Measurements from ENCODE around the gene PRKAG1. TPM values are rescaled to one million over a fixed set of nuclear protein-coding genes. Genes with fewer than 3 reads are reported as not detected.
A peak's percentile ranks its signal among the peaks of the same experiment; 100 is the strongest.

The PRKAG1 gene
- polyA plus RNA-seq, 1 donor from 2014 or later = 71.0 TPM

DNA sequence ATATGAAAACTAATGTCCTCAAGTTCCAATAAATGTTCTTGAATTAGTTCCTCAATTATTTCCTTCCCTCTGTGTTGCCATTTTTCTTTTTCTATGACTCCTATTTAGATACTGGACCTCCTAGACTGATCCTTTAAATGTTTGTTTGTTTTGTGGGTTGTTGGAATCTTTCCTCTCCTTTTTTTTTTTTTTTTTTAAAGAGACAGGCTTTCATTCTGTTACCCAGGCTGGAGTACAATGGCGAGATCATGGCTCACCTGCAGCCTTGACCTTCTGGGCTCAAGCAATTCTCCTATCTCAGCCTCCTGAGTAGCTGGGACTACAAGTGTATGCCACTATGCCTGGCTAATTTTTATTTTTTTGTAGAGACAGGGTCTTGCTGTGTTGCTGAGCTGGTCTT lies 9.6 kb downstream of the PRKAG1 start:
- Histone ChIP-seq H3K27ac (ENCODE audit: low read length) (no peak overlapping the region), H3K79me2 (replicated peaks; ENCODE audit: insufficient read depth, low read length) (no peaks in the 10 kb centered on the region), H2AFZ (ENCODE audit: low read depth, low read length) (no peak overlapping the region), H3K27me3 (ENCODE audit: insufficient read depth, low read depth, low read length) (no peaks in the 10 kb centered on the region), H3K9ac (ENCODE audit: low read length) (no peak overlapping the region), H3F3A (ENCODE audit: insufficient read depth, low read length, poor library complexity, severe bottlenecking) (no peaks in the 10 kb centered on the region), H3K9me3 (ENCODE audit: low read length) (no peaks in the 10 kb centered on the region), H3K36me3 (ENCODE audit: insufficient read depth, low read length) (no peaks in the 10 kb centered on the region), H4K20me1 (ENCODE audit: insufficient read depth) (no peaks in the 10 kb centered on the region), H3K9me2 (ENCODE audit: insufficient read depth, low read length) (no peaks in the 10 kb centered on the region), H3K4me3 (ENCODE audit: low read length) (no peak overlapping the region), H3K4me2 (ENCODE audit: low read length) (no peak overlapping the region)
- TF ChIP-seq, protein P1, sequence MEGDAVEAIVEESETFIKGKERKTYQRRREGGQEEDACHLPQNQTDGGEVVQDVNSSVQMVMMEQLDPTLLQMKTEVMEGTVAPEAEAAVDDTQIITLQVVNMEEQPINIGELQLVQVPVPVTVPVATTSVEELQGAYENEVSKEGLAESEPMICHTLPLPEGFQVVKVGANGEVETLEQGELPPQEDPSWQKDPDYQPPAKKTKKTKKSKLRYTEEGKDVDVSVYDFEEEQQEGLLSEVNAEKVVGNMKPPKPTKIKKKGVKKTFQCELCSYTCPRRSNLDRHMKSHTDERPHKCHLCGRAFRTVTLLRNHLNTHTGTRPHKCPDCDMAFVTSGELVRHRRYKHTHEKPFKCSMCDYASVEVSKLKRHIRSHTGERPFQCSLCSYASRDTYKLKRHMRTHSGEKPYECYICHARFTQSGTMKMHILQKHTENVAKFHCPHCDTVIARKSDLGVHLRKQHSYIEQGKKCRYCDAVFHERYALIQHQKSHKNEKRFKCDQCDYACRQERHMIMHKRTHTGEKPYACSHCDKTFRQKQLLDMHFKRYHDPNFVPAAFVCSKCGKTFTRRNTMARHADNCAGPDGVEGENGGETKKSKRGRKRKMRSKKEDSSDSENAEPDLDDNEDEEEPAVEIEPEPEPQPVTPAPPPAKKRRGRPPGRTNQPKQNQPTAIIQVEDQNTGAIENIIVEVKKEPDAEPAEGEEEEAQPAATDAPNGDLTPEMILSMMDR (IDR thresholded peaks at IDR 0.05; ENCODE audit: poor library complexity, severe bottlenecking) = no peak
- TF ChIP-seq SMC3 (conservative IDR thresholded peaks at IDR 0.05; ENCODE audit: poor library complexity) = no peak
- no peak for TF ChIP-seq EP300 (conservative IDR thresholded peaks at IDR 0.05; ENCODE audit: poor library complexity, severe bottlenecking)
- TF ChIP-seq RAD21 (conservative IDR thresholded peaks at IDR 0.05) = no peak
- TF ChIP-seq MXI1 (conservative IDR thresholded peaks at IDR 0.05; ENCODE audit: poor library complexity, severe bottlenecking) = no peak
- no peak for TF ChIP-seq EZH2 (IDR thresholded peaks at IDR 0.05; ENCODE audit: borderline replicate concordance, insufficient read depth, low read length, poor library complexity, severe bottlenecking)
- TF ChIP-seq, protein P2, sequence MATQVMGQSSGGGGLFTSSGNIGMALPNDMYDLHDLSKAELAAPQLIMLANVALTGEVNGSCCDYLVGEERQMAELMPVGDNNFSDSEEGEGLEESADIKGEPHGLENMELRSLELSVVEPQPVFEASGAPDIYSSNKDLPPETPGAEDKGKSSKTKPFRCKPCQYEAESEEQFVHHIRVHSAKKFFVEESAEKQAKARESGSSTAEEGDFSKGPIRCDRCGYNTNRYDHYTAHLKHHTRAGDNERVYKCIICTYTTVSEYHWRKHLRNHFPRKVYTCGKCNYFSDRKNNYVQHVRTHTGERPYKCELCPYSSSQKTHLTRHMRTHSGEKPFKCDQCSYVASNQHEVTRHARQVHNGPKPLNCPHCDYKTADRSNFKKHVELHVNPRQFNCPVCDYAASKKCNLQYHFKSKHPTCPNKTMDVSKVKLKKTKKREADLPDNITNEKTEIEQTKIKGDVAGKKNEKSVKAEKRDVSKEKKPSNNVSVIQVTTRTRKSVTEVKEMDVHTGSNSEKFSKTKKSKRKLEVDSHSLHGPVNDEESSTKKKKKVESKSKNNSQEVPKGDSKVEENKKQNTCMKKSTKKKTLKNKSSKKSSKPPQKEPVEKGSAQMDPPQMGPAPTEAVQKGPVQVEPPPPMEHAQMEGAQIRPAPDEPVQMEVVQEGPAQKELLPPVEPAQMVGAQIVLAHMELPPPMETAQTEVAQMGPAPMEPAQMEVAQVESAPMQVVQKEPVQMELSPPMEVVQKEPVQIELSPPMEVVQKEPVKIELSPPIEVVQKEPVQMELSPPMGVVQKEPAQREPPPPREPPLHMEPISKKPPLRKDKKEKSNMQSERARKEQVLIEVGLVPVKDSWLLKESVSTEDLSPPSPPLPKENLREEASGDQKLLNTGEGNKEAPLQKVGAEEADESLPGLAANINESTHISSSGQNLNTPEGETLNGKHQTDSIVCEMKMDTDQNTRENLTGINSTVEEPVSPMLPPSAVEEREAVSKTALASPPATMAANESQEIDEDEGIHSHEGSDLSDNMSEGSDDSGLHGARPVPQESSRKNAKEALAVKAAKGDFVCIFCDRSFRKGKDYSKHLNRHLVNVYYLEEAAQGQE (IDR thresholded peaks at IDR 0.05; ENCODE audit: borderline replicate concordance) = no peak

DNA sequence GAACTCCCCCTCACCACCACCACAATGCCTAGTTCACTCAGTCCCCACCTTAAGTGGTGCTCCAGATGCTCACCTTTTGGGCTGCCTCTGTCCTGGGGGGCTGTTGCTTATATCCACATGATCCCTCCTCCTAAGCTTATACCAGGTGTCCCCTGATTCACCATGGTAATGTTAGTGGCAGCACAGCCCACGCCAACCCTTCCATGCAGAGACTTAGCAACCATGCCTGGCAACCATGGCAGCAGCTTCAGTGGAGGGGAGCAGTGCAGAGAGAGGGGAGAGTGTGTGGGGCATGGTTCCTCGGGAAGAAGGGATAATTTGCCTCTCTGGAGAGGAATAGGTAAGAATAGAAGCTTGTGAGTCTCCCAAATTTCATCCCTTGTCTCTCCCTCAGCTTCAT lies 18.2 kb downstream of the PRKAG1 start:
- H3K9me2 ChIP-seq (ENCODE audit: insufficient read depth, low read length) = no peaks in the 10 kb centered on the region
- H3K9me3 ChIP-seq (ENCODE audit: low read length) = no peaks in the 10 kb centered on the region
- peaks cover 61% of the 10 kb centered on the region for H3K27me3 ChIP-seq (ENCODE audit: insufficient read depth, low read depth, low read length)
- H3K4me3 ChIP-seq (ENCODE audit: low read length) = peak overlapping the region; percentile 60
- H3K4me2 ChIP-seq (ENCODE audit: low read length) = no peak overlapping the region
- H3K79me2 ChIP-seq (replicated peaks; ENCODE audit: insufficient read depth, low read length) = no peaks in the 10 kb centered on the region
- H2AFZ ChIP-seq (ENCODE audit: low read depth, low read length) = no peak overlapping the region
- no peaks in the 10 kb centered on the region for H3K36me3 ChIP-seq (ENCODE audit: insufficient read depth, low read length)
- no peaks in the 10 kb centered on the region for H4K20me1 ChIP-seq (ENCODE audit: insufficient read depth)
- no peaks in the 10 kb centered on the region for H3F3A ChIP-seq (ENCODE audit: insufficient read depth, low read length, poor library complexity, severe bottlenecking)
- no peak for TF ChIP-seq EP300 (conservative IDR thresholded peaks at IDR 0.05; ENCODE audit: poor library complexity, severe bottlenecking)
- no peak for TF ChIP-seq RAD21 (conservative IDR thresholded peaks at IDR 0.05)
- TF ChIP-seq MXI1 (conservative IDR thresholded peaks at IDR 0.05; ENCODE audit: poor library complexity, severe bottlenecking) = no peak
- TF ChIP-seq, protein P1 (IDR thresholded peaks at IDR 0.05; ENCODE audit: poor library complexity, severe bottlenecking) = no peak
- TF ChIP-seq, protein P2 (IDR thresholded peaks at IDR 0.05; ENCODE audit: borderline replicate concordance) = no peak
- TF ChIP-seq SMC3 (conservative IDR thresholded peaks at IDR 0.05; ENCODE audit: poor library complexity) = no peak
- TF ChIP-seq TAF1 (IDR thresholded peaks at IDR 0.05; ENCODE audit: low read depth) = no peak
- no peak for TF ChIP-seq EZH2 (IDR thresholded peaks at IDR 0.05; ENCODE audit: borderline replicate concordance, insufficient read depth, low read length, poor library complexity, severe bottlenecking)
- TF ChIP-seq POLR2AphosphoS5 (IDR thresholded peaks at IDR 0.05) = no peak
- no peak overlapping the region for H3K27ac ChIP-seq (ENCODE audit: low read length)
- no peak overlapping the region for H3K9ac ChIP-seq (ENCODE audit: low read length)
